Skeletal muscle tissue (tissue), 4 donors: Measurements from ENCODE around the gene MRPL20. TPM values are rescaled to one million over a fixed set of nuclear protein-coding genes. Genes with fewer than 3 reads are reported as not detected.
"Not testable (repeated sequence)": the region's sequence is repeated elsewhere in the genome, so short reads cannot be mapped to it uniquely, and the experiment has no call there.

ENCODE experiments used
- H3K27ac ChIP-seq: one replicate; pipeline ENCODE4 v1.7.0; 2013; ENCODE audit warnings: mild to moderate bottlenecking, low read depth, low read length, inconsistent platforms
- H3K27me3 ChIP-seq, 3 donors: one replicate each; pipeline ENCODE4 v1.7.0; 2013; ENCODE audit warnings: low read length in 3 of 3; ENCODE audit not compliant: control insufficient read depth in 3 of 3, insufficient read depth in 3 of 3
- H3K36me3 ChIP-seq, 3 donors: one replicate each; pipeline ENCODE4 v1.7.0; 2013; ENCODE audit warnings: low read length in 3 of 3; ENCODE audit not compliant: control insufficient read depth in 3 of 3, insufficient read depth in 3 of 3
- H3K4me1 ChIP-seq, 3 donors: one replicate each; pipeline ENCODE4 v1.7.0; 2013; ENCODE audit warnings: low read length in 3 of 3, mild to moderate bottlenecking in 3 of 3; ENCODE audit not compliant: control insufficient read depth in 3 of 3, insufficient read depth in 3 of 3
- H3K4me3 ChIP-seq, 3 donors: one replicate each; pipeline ENCODE4 v1.7.0; 2013; ENCODE audit warnings: low read length in 3 of 3
- H3K9ac ChIP-seq, 3 donors: one replicate each; pipeline ENCODE4 v1.7.0; 2013; ENCODE audit warnings: low read length in 3 of 3, mild to moderate bottlenecking in 3 of 3, moderate library complexity in 2 of 3, low read depth in 1 of 3
- H3K9me3 ChIP-seq, 3 donors: one replicate each; pipeline ENCODE4 v1.7.0; 2013; ENCODE audit warnings: low read length in 3 of 3; ENCODE audit not compliant: control insufficient read depth in 3 of 3
- total RNA-seq: library from RNA; depleted of rRNA; stranded (reverse); fragments of >200 nt; gene quantifications from one replicate; pipeline ENCODE4 v1.2.3, GENCODE V29; 2014
- donor health status: Osteomylitis.

MRPL20 gene
- total RNA-seq, 1 donor from 2014 or later = 75.7 TPM

GRCh38 chr1:1374589-1374928 lies 32.5 kb downstream of the MRPL20 start:
- no peaks in the 10 kb centered on the region for H3K27me3 ChIP-seq
- peaks cover 11 to 16% (median 13%) of the 10 kb centered on the region in 3 donors for H3K36me3 ChIP-seq
- H3K9ac ChIP-seq = peak overlapping the region; percentile 92 to 99 (median 98)
- peak overlapping the region; percentile 95 for H3K27ac ChIP-seq
- peaks cover 32 to 49% (median 42%) of the 10 kb centered on the region in 3 donors for H3K4me1 ChIP-seq
- H3K4me3 ChIP-seq = peak overlapping the region; percentile 88 to 93 (median 90)
- no peaks in the 10 kb centered on the region for H3K9me3 ChIP-seq

- H3K36me3 ChIP-seq = peaks cover 11 to 16% (median 13%) of the 10 kb centered on the region in 3 donors
- H3K9ac ChIP-seq = peak overlapping the region; percentile 92 to 99 (median 98)
- H3K4me1 ChIP-seq = peaks cover 32 to 49% (median 42%) of the 10 kb centered on the region in 3 donors
- peak overlapping the region; percentile 88 to 93 (median 90) for H3K4me3 ChIP-seq
- peak overlapping the region; percentile 95 for H3K27ac ChIP-seq
- no peaks in the 10 kb centered on the region for H3K27me3 ChIP-seq
- no peaks in the 10 kb centered on the region for H3K9me3 ChIP-seq
Measured at GRCh38 chr1:1373815-1374588, 33.1 kb downstream of the MRPL20 start.

DNA sequence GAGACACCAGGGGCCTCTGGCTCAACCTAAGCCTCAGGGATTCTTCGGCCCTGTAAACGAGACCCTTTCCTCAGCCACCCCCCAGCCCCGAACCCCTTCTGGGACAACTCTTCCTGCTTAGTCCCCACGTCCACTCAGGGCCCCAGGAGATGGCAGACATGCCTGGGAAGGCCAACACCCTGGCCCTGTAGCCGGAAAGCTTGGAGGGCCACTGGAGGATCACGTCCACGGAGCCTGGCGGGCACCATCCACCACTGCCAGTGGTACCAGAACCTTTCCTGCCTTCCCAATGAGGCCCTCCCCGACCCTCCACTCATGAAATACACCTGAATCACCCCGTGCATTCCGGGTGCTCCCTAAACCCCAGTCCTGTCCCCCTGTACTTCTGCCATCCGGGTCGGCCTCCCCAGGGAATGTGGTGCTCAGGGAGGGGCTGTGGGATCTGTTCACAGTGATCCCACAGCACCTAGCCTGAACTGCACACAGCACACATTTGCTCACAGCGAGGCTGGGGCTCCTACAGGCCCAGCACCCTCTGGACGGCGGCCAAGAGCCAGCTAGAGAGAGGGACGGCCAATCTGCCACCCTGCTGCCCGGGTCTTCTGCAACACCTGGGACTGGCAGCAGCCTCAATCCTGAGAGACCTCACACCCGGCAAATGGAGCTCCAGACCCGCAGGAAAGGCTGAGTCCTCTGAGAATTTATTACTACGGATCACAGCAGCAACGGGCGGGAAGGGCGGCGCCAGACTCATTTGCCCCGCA lies 33.9 kb downstream of the MRPL20 start:
- Histone ChIP-seq H3K4me1 (peaks cover 32 to 49% (median 42%) of the 10 kb centered on the region in 3 donors), H3K27me3 (no peaks in the 10 kb centered on the region), H3K9me3 (no peaks in the 10 kb centered on the region), H3K36me3 (peaks cover 11 to 16% (median 13%) of the 10 kb centered on the region in 3 donors), H3K9ac (no peak overlapping the region), H3K27ac (no peak overlapping the region), H3K4me3 (peak overlapping the region in 1 of 3 donors; percentile 90)

DNA sequence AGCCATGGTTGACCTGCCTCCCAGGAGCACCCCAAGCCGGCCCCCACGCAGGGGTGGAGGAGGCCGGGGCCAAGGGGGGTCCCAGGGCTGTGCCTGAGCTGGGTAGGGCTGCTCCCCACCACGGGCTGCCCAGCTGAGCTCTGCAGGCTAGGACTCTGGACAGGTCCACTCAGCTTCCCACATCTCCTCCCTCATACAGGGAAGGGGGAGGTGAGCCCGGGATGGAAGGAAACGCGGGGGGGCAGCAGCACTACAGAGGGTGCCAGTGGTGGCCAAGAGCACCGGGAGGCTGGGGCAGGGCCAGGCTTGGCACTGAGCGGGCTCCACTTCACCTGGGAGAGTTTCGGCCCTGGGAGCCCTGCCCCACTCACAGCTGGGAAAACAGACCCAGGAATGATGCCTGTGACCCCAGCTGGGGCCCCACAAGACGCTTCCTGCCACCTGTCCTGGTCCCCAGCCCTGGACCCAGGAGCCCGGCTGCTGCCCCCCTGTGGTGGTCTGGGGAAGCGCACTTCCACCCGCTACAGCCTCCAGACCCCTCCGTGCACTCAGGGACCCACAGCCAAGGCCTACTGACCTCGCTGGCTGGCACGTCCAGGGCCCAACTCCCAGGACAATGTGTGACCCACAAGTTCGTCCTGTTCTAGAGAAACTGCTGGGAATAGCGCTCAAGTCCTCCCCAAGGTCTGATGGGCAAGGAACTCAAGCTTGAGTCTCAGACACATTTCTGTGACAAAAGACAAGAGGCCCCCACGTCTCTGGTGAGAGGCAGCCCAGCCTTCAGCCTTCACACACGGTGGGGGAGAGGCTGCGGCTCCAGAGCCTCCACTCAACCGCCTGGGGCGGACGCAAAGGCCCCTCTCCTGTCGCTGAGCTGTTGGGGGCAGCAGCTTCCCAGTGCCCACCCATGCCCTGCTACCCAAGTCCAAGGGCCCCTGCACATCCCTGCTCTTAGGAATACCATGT lies 35.1 kb downstream of the MRPL20 start:
- Histone ChIP-seq H3K4me1 (peaks cover 32 to 48% (median 42%) of the 10 kb centered on the region in 3 donors), H3K27ac (no peak overlapping the region), H3K9ac (peak overlapping the region in 2 of 3 donors; percentile 2 to 60), H3K36me3 (peaks cover 11 to 16% (median 13%) of the 10 kb centered on the region in 3 donors), H3K27me3 (no peaks in the 10 kb centered on the region), H3K9me3 (no peaks in the 10 kb centered on the region), H3K4me3 (peak overlapping the region in 1 of 3 donors; percentile 35)

DNA sequence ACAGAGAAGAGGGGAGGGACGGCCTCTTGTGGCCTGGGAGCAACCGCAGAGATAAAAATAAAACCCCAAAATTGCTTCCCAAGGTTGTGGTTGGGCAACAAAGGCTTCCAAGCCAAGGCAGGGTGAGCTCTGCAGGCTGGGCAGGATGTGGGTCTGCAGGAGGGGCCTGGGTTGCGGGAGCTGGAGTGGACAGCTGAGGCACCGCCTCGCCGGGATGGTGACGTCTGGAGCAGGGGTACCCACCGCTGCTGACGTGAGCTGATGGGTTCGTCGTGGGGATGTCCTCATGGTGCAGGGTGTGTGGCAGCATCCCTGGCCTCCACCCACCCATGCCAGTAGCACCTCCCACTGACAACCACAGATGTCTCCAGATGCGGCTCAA lies 35.7 kb downstream of the MRPL20 start:
- no peaks in the 10 kb centered on the region for H3K27me3 ChIP-seq
- H3K36me3 ChIP-seq = peaks cover 11 to 16% (median 13%) of the 10 kb centered on the region in 3 donors
- no peak overlapping the region for H3K4me3 ChIP-seq
- peaks cover 32 to 42% (median 38%) of the 10 kb centered on the region in 3 donors for H3K4me1 ChIP-seq
- H3K9me3 ChIP-seq = no peaks in the 10 kb centered on the region
- H3K27ac ChIP-seq = no peak overlapping the region
- no peak overlapping the region for H3K9ac ChIP-seq

DNA sequence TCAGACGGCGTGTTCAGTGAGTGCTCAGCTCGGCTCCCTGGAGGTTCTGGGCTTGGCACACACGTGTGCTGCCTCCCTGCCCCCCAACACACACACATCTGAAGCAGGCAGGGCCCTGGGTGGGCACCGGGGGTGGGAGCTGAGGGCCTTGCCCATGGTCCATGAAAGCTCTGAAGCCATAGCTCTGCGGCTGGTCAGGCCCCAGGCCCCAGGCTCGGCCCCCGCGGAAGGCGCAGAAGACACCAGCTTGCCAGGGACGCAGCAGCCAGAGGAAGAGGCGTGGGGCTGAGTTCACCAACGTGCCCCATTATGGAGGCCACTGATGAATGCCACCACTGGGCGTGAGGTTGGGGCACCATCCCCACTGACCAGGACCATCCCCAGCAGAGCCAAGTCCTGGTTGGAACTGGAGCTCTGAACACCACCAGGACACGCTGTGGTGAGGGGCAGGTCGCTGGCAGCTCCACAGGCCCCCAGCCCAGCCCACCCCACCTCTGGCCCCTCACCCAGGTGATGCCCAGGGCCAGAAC lies 36.3 kb downstream of the MRPL20 start:
- peaks cover 28 to 37% (median 32%) of the 10 kb centered on the region in 3 donors for H3K4me1 ChIP-seq
- H3K9ac ChIP-seq = no peak overlapping the region

DNA sequence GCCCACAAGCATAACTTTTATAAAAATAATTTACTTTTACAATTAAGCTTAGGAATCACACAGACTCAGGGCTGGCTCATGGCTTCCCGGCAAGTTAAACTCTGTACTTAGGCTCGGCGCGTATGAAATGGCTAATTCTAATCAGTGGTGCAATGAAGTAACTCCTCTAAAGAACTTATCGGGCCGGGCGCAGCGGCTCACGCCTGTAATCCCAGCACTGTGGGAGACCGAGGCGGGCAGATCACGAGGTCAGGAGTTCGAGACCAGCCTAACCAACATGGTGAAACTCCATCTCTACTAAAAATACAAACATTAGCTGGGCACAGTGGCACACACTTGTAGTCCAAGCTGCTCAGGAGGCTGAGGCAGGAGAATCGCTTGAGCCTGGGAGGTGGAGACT lies 37.0 kb downstream of the MRPL20 start:
- not testable (repeated sequence) for H3K27ac ChIP-seq, H3K9me3 ChIP-seq, H3K9ac ChIP-seq, H3K27me3 ChIP-seq, H3K4me3 ChIP-seq
- Histone ChIP-seq H3K36me3 (peaks cover 11 to 16% (median 13%) of the 10 kb centered on the region in 3 donors), H3K4me1 (peaks cover 25 to 34% (median 31%) of the 10 kb centered on the region in 3 donors)

More for the DNA sequence above, 36.3 kb downstream of the MRPL20 start:
- no peaks in the 10 kb centered on the region for H3K9me3 ChIP-seq
- H3K4me3 ChIP-seq = no peak overlapping the region
- no peaks in the 10 kb centered on the region for H3K27me3 ChIP-seq
- H3K27ac ChIP-seq = no peak overlapping the region
- H3K36me3 ChIP-seq = peaks cover 11 to 16% (median 13%) of the 10 kb centered on the region in 3 donors

GRCh38 chr1:1367315-1367714 lies 39.8 kb downstream of the MRPL20 start:
- no peak overlapping the region for H3K4me3 ChIP-seq
- peaks cover 0 to under 1% (median 0%) of the 10 kb centered on the region in 3 donors for H3K27me3 ChIP-seq
- peaks cover 8 to 11% (median 11%) of the 10 kb centered on the region in 3 donors for H3K4me1 ChIP-seq
- no peaks in the 10 kb centered on the region for H3K9me3 ChIP-seq
- no peak overlapping the region for H3K9ac ChIP-seq
- H3K27ac ChIP-seq = no peak overlapping the region
- peaks cover 0 to 2% (median 1%) of the 10 kb centered on the region in 3 donors for H3K36me3 ChIP-seq

DNA sequence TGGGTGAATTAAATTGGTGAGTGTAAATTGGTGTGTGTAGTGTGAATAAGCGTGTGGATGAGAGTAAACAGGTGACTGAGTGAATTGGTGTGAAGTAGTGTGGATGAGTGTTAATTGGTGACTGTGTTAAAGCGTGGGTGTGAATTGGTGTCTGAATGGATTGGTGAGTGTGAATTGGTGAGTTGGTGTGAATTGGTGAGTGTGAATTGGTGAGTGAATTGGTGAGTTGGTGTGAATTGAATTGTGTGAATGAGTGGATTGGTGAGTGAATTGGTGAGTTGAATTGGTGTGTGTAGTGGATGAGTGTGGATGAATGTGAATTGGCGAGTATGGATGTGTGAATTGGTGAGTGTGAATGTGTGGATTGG lies 40.4 kb downstream of the MRPL20 start:
- no peak overlapping the region for H3K27ac ChIP-seq
- no peak overlapping the region for H3K9ac ChIP-seq
- H3K27me3 ChIP-seq = peaks cover 0 to 6% (median 0%) of the 10 kb centered on the region in 3 donors
- H3K4me3 ChIP-seq = no peak overlapping the region
- H3K4me1 ChIP-seq = peaks cover 5 to 10% (median 8%) of the 10 kb centered on the region in 3 donors
- no peaks in the 10 kb centered on the region for H3K9me3 ChIP-seq
- no peaks in the 10 kb centered on the region for H3K36me3 ChIP-seq
